IMR-90 (cell line): ENCODE data around the gene PSG5. TPM values are rescaled to one million over a fixed set of nuclear protein-coding genes. Genes with fewer than 3 reads are reported as not detected.

ENCODE experiments used
- ATAC-seq: fragments of 200-7000 bp; cut with Tn5 transposase; 2 replicates; pipeline ENCODE4 v1.9.1; 2020; ENCODE audit warnings: low read depth, mild to moderate bottlenecking, moderate library complexity
- BruUV-seq: library from RNA; stranded (reverse); fragments of 400-500 nt; replicated peaks from 2 replicates; lab custom pipeline; 2021; lab: Mats Ljungman, UMichigan
- CTCF ChIA-PET: fragments of 300-600 bp; formaldehyde crosslinking; extraction: SDS; loops from one replicate; lab custom pipeline; 2021; ENCODE audit warnings: antibody characterized with exemption; lab: Yijun Ruan, JAX
- POLR2A ChIA-PET: fragments of 300-600 bp; sonication (Branson Sonifier 250); formaldehyde crosslinking; loops from one replicate; lab custom pipeline; 2022; ENCODE audit warnings: antibody characterized with exemption; ENCODE audit not compliant: unreplicated experiment; lab: Charles Lee
- DNase-seq: peaks from one replicate; pipeline ENCODE4 v3.0.0; 2013
- H2AFZ ChIP-seq: replicated peaks from 2 replicates; pipeline ENCODE3; 2013; ENCODE audit warnings: low read length, mild to moderate bottlenecking; ENCODE audit not compliant: poor library complexity
- H2AK5ac ChIP-seq: 2 replicates; pipeline ENCODE4 v1.6.1; 2013; ENCODE audit warnings: low read depth, low read length, inconsistent platforms
- H2AK9ac ChIP-seq: replicated peaks from 2 replicates; pipeline ENCODE3; 2013; ENCODE audit warnings: mild to moderate bottlenecking, low read depth, low read length, moderate library complexity; ENCODE audit not compliant: poor library complexity
- H2BK120ac ChIP-seq: 2 replicates; pipeline ENCODE4 v1.6.1; 2013; ENCODE audit warnings: low read depth, low read length, inconsistent platforms
- H2BK15ac ChIP-seq: 3 replicates; pipeline ENCODE4 v1.6.1; 2013; ENCODE audit warnings: low read depth, low read length, inconsistent platforms
- H2BK20ac ChIP-seq: 2 replicates; pipeline ENCODE4 v1.6.1; 2013; ENCODE audit warnings: low read depth, mild to moderate bottlenecking, inconsistent platforms, low read length, moderate library complexity
- H2BK5ac ChIP-seq: 2 replicates; pipeline ENCODE4 v1.6.1; 2013; ENCODE audit warnings: mild to moderate bottlenecking, low read depth, low read length, inconsistent platforms; ENCODE audit not compliant: poor library complexity, severe bottlenecking
- H3K14ac ChIP-seq: replicated peaks from 2 replicates; pipeline ENCODE4 v1.6.1; 2013; ENCODE audit warnings: low read depth, low read length, inconsistent platforms
- H3K18ac ChIP-seq: 2 replicates; pipeline ENCODE4 v1.6.1; 2013; ENCODE audit warnings: low read depth, low read length, control low read depth
- H3K23ac ChIP-seq: 2 replicates; pipeline ENCODE4 v1.6.1; 2013; ENCODE audit warnings: low read depth, low read length, inconsistent platforms
- H3K27ac ChIP-seq: 2 replicates; pipeline ENCODE4 v1.5.1; 2013; ENCODE audit warnings: mild to moderate bottlenecking, control low read depth, low read length; ENCODE audit not compliant: insufficient read depth
- H3K27me3 ChIP-seq: 2 replicates; pipeline ENCODE4 v1.6.1; 2013; ENCODE audit warnings: low read length; ENCODE audit not compliant: control insufficient read depth, insufficient read depth
- H3K36me3 ChIP-seq: 2 replicates; pipeline ENCODE4 v1.6.1; 2013; ENCODE audit warnings: low read length, mixed read lengths; ENCODE audit not compliant: control insufficient read depth, insufficient read depth
- H3K4ac ChIP-seq: 2 replicates; pipeline ENCODE4 v1.6.1; 2013; ENCODE audit warnings: low read depth, low read length, inconsistent platforms
- H3K4me1 ChIP-seq: 2 replicates; pipeline ENCODE4 v1.6.1; 2013; ENCODE audit warnings: low read length, mixed read lengths; ENCODE audit not compliant: control insufficient read depth, insufficient read depth
- H3K4me2 ChIP-seq: 2 replicates; pipeline ENCODE4 v1.6.1; 2013; ENCODE audit warnings: low read depth, mild to moderate bottlenecking, control low read depth, low read length, moderate library complexity
- H3K4me3 ChIP-seq: 2 replicates; pipeline ENCODE4 v1.5.1; 2013; ENCODE audit warnings: low read depth, mild to moderate bottlenecking, control low read depth, low read length, moderate library complexity; ENCODE audit not compliant: insufficient read depth
- H3K56ac ChIP-seq: 2 replicates; pipeline ENCODE4 v1.6.1; 2013; ENCODE audit warnings: low read length, inconsistent platforms; ENCODE audit not compliant: insufficient read depth; ENCODE audit errors: extremely low read depth
- H3K79me1 ChIP-seq, 2 experiments: 2 replicates each; pipeline ENCODE4 v1.6.1; 2013; ENCODE audit warnings: low read length in 2 of 2, inconsistent platforms in 1 of 2, low read depth in 1 of 2
- H3K9ac ChIP-seq: 2 replicates; pipeline ENCODE4 v1.6.1; 2013; ENCODE audit warnings: low read depth, low read length, control low read depth
- H3K9me1 ChIP-seq: 2 replicates; pipeline ENCODE4 v1.6.1; 2013; ENCODE audit warnings: low read length, inconsistent platforms; ENCODE audit not compliant: insufficient read depth
- H3K9me3 ChIP-seq: 2 replicates; pipeline ENCODE4 v1.6.1; 2013; ENCODE audit warnings: low read length; ENCODE audit not compliant: control insufficient read depth, insufficient read depth
- H4K20me1 ChIP-seq: 2 replicates; pipeline ENCODE4 v1.6.1; 2013; ENCODE audit warnings: low read length, inconsistent platforms; ENCODE audit not compliant: insufficient read depth
- H4K5ac ChIP-seq: 2 replicates; pipeline ENCODE4 v1.6.1; 2013; ENCODE audit warnings: mild to moderate bottlenecking, low read depth, low read length, control low read depth
- H4K8ac ChIP-seq, 2 experiments: 2 replicates each; pipeline ENCODE4 v1.6.1; 2013; ENCODE audit warnings: low read depth in 2 of 2, low read length in 2 of 2, control low read depth in 1 of 2, inconsistent platforms in 1 of 2
- H4K91ac ChIP-seq: 2 replicates; pipeline ENCODE4 v1.6.1; 2013; ENCODE audit warnings: low read depth, low read length, inconsistent platforms; ENCODE audit not compliant: insufficient read depth
- BHLHE40 ChIP-seq: fragments of 150-350 bp; IDR thresholded peaks from 2 replicates; pipeline ENCODE4 v1.6.1; 2016; ENCODE audit warnings: mild to moderate bottlenecking, low read depth, low read length
- CHD1 ChIP-seq: IDR thresholded peaks from 2 replicates; pipeline ENCODE4 v1.6.1; 2012; ENCODE audit warnings: low read depth, low read length, improper control_type of control experiment
- MAFK ChIP-seq: IDR thresholded peaks from 2 replicates; pipeline ENCODE4 v1.6.1; 2012; ENCODE audit warnings: low read depth, low read length, improper control_type of control experiment
- MAZ ChIP-seq: IDR thresholded peaks from 2 replicates; pipeline ENCODE4 v1.6.1; 2012; ENCODE audit warnings: low read depth, mild to moderate bottlenecking, low read length, improper control_type of control experiment, moderate library complexity, borderline replicate concordance
- MXI1 ChIP-seq: IDR thresholded peaks from 2 replicates; pipeline ENCODE4 v1.6.1; 2012; ENCODE audit warnings: low read depth, mild to moderate bottlenecking, low read length, moderate library complexity, borderline replicate concordance
- POLR2A ChIP-seq: IDR thresholded peaks from 2 replicates; pipeline ENCODE4 v1.6.1; 2012; ENCODE audit warnings: mild to moderate bottlenecking, low read depth, low read length
- RAD21 ChIP-seq: IDR thresholded peaks from 2 replicates; pipeline ENCODE4 v1.6.1; 2012; ENCODE audit warnings: low read length, improper control_type of control experiment
- RCOR1 ChIP-seq: IDR thresholded peaks from 2 replicates; pipeline ENCODE4 v1.6.1; 2012; ENCODE audit warnings: mild to moderate bottlenecking, low read length, improper control_type of control experiment; ENCODE audit not compliant: insufficient replicate concordance
- WGBS, 2 experiments: methylation state at CpG; one replicate each; pipeline versions ENCODE4 v1.1.5 to v1.1.7; 2013; ENCODE audit warnings: missing lambda C conversion rate in 2 of 2; ENCODE audit not compliant: insufficient read length in 1 of 2; ENCODE audit errors: extremely low coverage in 2 of 2; 5-methylcytosine and 5-hydroxymethylcytosine counted together
- dilution Hi-C: fragments of 300-500 bp; cut with HindIII; formaldehyde crosslinking; loops from one replicate; pipeline ENCODE4 v1.14.3; 2018; ENCODE audit warnings: low sequenced_read_pairs; ENCODE audit not compliant: unreplicated experiment
- in situ Hi-C: fragments of 300-500 bp; cut with MboI; formaldehyde crosslinking; loops from 3 replicates; pipeline ENCODE4 v1.14.3; 2019; ENCODE audit warnings: low sequenced_read_pairs, inconsistent platforms, mixed read lengths
- intact Hi-C: fragments of 100-400 bp; cut with micrococcal nuclease; formaldehyde crosslinking; loops from 2 replicates; pipeline ENCODE4 v1.10.0; 2022
- polyA plus RNA-seq, 3 experiments: library from polyadenylated mRNA; depleted of rRNA; stranded (reverse); fragments of >200 nt; gene quantifications; 2 replicates each; pipeline ENCODE4 v1.2.3, GENCODE V29; 2012; ENCODE audit warnings: low replicate concordance in 1 of 3
- total RNA-seq: library from RNA; depleted of rRNA; stranded (reverse); fragments of >200 nt; gene quantifications from 2 replicates; pipeline ENCODE4 v1.2.3, GENCODE V29; 2012
- TF ChIP-seq, protein P1 (sequence below): conservative IDR thresholded peaks from 2 replicates; pipeline ENCODE4 v1.5.1; 2012; ENCODE audit warnings: mild to moderate bottlenecking, low read depth, low read length, improper control_type of control experiment

Gene PSG5
- total and polyA plus RNA-seq, 2 of the 4 experiments (the other 2 are of a cell fraction), result 50.7 to 75.9 TPM

DNA sequence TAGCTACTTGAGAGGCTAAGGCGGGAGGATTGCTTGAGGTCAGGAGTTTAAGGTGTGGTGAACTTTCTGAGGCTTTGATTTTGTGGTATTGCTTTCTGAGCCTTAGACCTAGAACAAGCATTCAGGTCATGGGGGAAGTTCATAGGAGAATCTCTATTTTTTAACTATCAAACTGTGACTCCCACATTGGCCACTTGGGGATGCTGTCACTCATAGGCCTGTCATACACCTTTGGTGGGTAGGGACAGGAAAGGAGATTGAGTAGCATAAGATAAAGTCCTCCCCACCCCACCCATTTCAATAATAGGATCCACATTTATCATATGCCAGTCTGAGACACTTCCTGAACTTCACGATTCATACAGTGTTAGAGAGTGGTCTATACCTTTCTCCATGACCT, 62.0 kb downstream of the PSG5 start:
- Histone ChIP-seq H4K5ac (peak overlapping the region; percentile 65; the same call in 1 of the 2 replicates), H3K9me1 (peaks cover 14% of the 10 kb centered on the region), H3K23ac (peak overlapping the region; percentile 80; the same call in 1 of the 2 replicates), H3K79me1 (peaks cover 0 to 25% of the 10 kb centered on the region in 2 experiments; a peak in 3 of 4 replicates), H3K36me3 (no peaks in the 10 kb centered on the region), H2AK5ac (peak overlapping the region; percentile 99), H2BK5ac (peak overlapping the region; percentile 93), H3K4ac (peak overlapping the region; percentile 99), H3K27ac (peak overlapping the region; percentile 22; the same call in 1 of the 2 replicates), H2AFZ (no peak overlapping the region), H3K9ac (no peak overlapping the region), H3K4me3 (no peak overlapping the region), H3K14ac (peak overlapping the region; percentile 97), H2BK15ac (peak overlapping the region; percentile 99), H2BK20ac (peak overlapping the region; percentile 99), H3K4me2 (no peak overlapping the region), H2AK9ac (no peak overlapping the region), H2BK120ac (peak overlapping the region; percentile 95), H4K8ac (peak overlapping the region; percentile 75 to 93), H3K4me1 (peaks cover 10% of the 10 kb centered on the region), H3K27me3 (no peaks in the 10 kb centered on the region), H4K20me1 (no peaks in the 10 kb centered on the region), H3K9me3 (no peaks in the 10 kb centered on the region), H4K91ac (peak overlapping the region; percentile 95), H3K56ac (peak overlapping the region; percentile 49), H3K18ac (peak overlapping the region; percentile 80)
- CTCF ChIA-PET, result no interaction called here
- dilution Hi-C loops, result no loop called here
- TF ChIP-seq RAD21, result no peak
- TF ChIP-seq MAZ, result no peak
- TF ChIP-seq MXI1, result no peak
- no peak for TF ChIP-seq MAFK
- TF ChIP-seq, protein P1, sequence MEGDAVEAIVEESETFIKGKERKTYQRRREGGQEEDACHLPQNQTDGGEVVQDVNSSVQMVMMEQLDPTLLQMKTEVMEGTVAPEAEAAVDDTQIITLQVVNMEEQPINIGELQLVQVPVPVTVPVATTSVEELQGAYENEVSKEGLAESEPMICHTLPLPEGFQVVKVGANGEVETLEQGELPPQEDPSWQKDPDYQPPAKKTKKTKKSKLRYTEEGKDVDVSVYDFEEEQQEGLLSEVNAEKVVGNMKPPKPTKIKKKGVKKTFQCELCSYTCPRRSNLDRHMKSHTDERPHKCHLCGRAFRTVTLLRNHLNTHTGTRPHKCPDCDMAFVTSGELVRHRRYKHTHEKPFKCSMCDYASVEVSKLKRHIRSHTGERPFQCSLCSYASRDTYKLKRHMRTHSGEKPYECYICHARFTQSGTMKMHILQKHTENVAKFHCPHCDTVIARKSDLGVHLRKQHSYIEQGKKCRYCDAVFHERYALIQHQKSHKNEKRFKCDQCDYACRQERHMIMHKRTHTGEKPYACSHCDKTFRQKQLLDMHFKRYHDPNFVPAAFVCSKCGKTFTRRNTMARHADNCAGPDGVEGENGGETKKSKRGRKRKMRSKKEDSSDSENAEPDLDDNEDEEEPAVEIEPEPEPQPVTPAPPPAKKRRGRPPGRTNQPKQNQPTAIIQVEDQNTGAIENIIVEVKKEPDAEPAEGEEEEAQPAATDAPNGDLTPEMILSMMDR, result peak; percentile 25; the same call in 1 of the 2 replicates
- no peak for TF ChIP-seq RCOR1
- no peak for TF ChIP-seq POLR2A
- no peak for TF ChIP-seq CHD1
- TF ChIP-seq BHLHE40, result no peak
- ATAC-seq, result no peak
- WGBS, 2 experiments, result 100% methylated on average over 1 of the region's 2 CpGs; no CpG with 5 or more reads in 1 of the 2 experiments
- POLR2A ChIA-PET, result no interaction called here
- BruUV-seq, result no TSS peak
- no peak for DNase-seq
- intact Hi-C loops, result loop anchor here (5.0 kb wide), 1 partner anchor 58 kb away; no protein-coding TSS in a partner anchor
- in situ Hi-C loops, result loop anchor here (10.0 kb wide), 1 partner anchor 140 kb away; the partner anchor contains the start of gene PSG9
